Activated naive CD4-positive, alpha-beta T cell treated with Interleukin-2 at 50 U/mL for 16 hours (primary cell): ENCODE measurements around the gene NKAIN4.

Experiments
- DNase-seq: peaks from one replicate; pipeline ENCODE4 v3.0.0-alpha.2; 2020

Gene NKAIN4

GRCh38 chr20:63273059-63273579 lies 18.9 kb upstream of the NKAIN4 start:
- no peak for DNase-seq

- DNase-seq = peak; percentile 94
These were observed 18.1 kb upstream of the NKAIN4 start, which contains the start of gene ARFGAP1 for GRCh38 chr20:63272105-63273058. TSS of gene ARFGAP1 (plus strand) at chr20:63272813. CDS start at chr20:63275581, 2,768 bp downstream.

GRCh38 chr20:63270606-63271325 lies 16.5 kb upstream of the NKAIN4 start:
- no peak for DNase-seq

GRCh38 chr20:63269724-63270123 lies 15.5 kb upstream of the NKAIN4 start:
- DNase-seq = no peak

- no peak for DNase-seq
These were observed 14.6 kb upstream of the NKAIN4 start for GRCh38 chr20:63268671-63269439.

- no peak for DNase-seq
These were observed 14.0 kb upstream of the NKAIN4 start for GRCh38 chr20:63268256-63268655.

- no peak for DNase-seq
These were observed 13.4 kb upstream of the NKAIN4 start for GRCh38 chr20:63267691-63268090.

GRCh38 chr20:63265891-63266515 lies 11.7 kb upstream of the NKAIN4 start:
- no peak for DNase-seq

GRCh38 chr20:63264519-63264918 lies 10.3 kb upstream of the NKAIN4 start:
- no peak for DNase-seq

- no peak for DNase-seq
These were observed 9.7 kb upstream of the NKAIN4 start for GRCh38 chr20:63264000-63264399.

GRCh38 chr20:63262836-63263235 lies 8.6 kb upstream of the NKAIN4 start:
- DNase-seq = no peak

GRCh38 chr20:63261795-63262528 lies 7.7 kb upstream of the NKAIN4 start:
- DNase-seq = no peak

GRCh38 chr20:63261060-63261794 lies 7.0 kb upstream of the NKAIN4 start:
- no peak for DNase-seq

GRCh38 chr20:63260521-63260920 lies 6.3 kb upstream of the NKAIN4 start:
- no peak for DNase-seq

GRCh38 chr20:63259734-63260460 lies 5.6 kb upstream of the NKAIN4 start:
- no peak for DNase-seq

GRCh38 chr20:63258781-63259180 lies 4.5 kb upstream of the NKAIN4 start:
- DNase-seq = no peak

- no peak for DNase-seq
These were observed 3.4 kb upstream of the NKAIN4 start for GRCh38 chr20:63257629-63258028.

- no peak for DNase-seq
These were observed 2.7 kb upstream of the NKAIN4 start for GRCh38 chr20:63256954-63257353.

- no peak for DNase-seq
These were observed 1.9 kb upstream of the NKAIN4 start for GRCh38 chr20:63255931-63256704.
